HTERT RPE-1 (cell line): Measurements from ENCODE around the gene CKS1B.
"Not testable (repeated sequence)": the region's sequence is repeated elsewhere in the genome, so short reads cannot be mapped to it uniquely, and the experiment has no call there.

Experiments used
- in situ Hi-C: fragments of 300-500 bp; cut with MboI; formaldehyde crosslinking; loops from 4 replicates; pipeline ENCODE4 v1.14.3; 2020; ENCODE audit warnings: low sequenced_read_pairs

CKS1B gene

DNA sequence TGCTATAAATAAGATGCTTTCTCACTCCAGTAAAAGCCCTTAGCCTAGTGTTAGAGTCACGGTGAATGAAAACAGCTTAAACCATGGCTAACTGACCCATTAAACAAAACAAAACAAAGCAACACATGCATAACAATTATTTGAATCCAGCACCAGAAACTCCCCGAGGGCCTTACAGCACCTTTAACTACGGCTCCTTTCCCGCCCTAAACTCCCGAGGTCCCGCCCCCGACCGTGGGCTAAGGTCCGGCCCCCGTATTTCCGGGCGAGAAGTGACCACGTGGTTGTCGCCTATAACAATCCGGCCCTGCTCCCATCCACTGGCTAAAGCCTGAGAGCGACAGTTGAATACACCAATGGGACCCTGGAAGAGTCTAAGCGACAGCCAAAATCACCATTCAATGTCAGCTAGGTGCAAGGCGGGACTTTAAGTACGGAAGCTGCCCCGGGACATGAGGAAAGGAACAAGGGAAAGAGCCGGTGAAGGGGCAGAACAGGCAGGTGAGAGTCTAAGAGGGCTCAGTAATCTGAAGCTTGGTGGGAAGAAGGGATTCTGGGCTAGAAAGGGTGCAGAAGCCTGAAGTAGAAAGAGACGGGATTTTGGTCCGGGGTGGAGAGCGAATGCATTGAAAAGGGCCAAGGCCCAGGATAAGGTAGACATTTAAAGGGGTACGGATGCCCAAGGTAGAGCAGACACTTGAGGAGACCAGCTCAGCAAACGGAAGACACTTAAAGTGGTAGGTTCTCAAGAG is 8.6 kb downstream of the CKS1B start, which contains the start of gene FLAD1:
Gene FLAD1 (plus strand): TSS at position 448 of the 752 bp plus-strand sequence. CDS start 351 bp downstream, outside the sequence.
- in situ Hi-C loops, result no loop called here

DNA sequence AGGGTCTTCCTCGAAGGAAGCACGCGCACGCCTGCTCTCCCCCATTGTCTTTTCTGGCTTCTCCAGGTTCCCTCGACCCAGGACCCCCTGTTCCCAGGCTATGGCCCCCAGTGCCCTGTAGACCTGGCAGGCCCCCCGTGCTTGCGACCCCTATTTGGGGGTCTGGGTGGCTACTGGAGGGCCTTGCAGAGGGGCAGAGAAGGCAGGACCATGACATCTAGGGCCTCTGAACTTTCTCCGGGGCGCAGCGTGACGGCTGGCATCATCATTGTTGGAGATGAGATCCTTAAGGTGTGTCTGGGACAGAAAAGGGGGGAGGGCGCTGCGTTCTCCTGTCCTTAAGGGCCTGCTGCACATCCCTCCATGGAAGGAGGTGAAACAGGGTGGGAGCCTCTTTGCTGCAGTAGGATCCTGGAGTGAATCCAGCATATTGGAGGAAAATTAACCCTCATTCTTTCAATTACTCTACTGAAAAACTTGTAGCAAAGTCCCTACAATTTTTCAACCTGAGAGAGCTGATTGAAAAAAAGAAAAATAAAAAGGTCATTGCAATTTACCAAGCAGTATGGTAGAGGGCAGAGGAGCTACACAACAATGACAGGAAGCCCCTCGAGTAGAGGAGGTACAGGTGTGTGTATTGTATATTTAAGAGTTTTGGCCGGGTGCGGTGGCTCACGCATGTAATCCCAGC is 9.4 kb downstream of the CKS1B start:
- in situ Hi-C loops, result no loop called here

DNA sequence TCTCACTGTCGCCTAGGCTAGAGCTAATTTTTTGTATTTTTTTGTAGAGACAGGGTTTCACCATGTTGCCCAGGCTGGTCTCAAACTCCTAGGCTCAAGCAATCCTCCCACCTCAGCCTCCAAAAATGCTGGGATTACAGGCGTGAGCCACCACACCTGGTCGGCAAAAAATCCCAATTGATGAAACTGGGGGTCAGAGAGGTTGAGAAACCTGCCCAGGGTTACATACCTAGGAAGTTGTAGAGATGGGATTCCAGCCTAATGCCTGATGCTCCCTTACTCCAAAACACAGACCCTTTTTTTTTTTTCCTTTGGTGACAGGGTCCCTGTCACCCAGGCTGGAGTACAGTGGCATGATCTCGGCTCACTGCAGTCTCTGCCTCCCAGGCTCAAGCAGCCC is 12.3 kb downstream of the CKS1B start:
- in situ Hi-C loops, result not testable (repeated sequence)

DNA sequence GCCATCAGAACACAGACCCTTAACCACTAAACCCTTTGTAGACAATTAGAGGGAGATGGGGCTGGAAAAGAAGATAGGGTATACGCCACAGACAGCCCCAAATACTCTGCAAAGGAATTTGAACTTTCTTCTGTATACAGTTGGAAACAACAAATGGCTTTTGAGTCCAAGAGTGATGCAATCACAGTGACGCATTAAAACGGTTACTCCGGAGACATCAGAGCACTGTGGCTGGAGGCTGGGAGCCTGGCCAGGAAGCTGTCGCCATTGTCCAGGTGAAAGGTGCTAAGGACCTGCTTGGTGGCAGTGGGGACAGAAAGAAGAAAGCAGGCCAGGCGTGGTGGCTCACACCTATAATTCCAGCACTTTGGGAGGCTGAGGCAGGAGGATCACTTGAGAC is 12.8 kb downstream of the CKS1B start:
- in situ Hi-C loops, result no loop called here

DNA sequence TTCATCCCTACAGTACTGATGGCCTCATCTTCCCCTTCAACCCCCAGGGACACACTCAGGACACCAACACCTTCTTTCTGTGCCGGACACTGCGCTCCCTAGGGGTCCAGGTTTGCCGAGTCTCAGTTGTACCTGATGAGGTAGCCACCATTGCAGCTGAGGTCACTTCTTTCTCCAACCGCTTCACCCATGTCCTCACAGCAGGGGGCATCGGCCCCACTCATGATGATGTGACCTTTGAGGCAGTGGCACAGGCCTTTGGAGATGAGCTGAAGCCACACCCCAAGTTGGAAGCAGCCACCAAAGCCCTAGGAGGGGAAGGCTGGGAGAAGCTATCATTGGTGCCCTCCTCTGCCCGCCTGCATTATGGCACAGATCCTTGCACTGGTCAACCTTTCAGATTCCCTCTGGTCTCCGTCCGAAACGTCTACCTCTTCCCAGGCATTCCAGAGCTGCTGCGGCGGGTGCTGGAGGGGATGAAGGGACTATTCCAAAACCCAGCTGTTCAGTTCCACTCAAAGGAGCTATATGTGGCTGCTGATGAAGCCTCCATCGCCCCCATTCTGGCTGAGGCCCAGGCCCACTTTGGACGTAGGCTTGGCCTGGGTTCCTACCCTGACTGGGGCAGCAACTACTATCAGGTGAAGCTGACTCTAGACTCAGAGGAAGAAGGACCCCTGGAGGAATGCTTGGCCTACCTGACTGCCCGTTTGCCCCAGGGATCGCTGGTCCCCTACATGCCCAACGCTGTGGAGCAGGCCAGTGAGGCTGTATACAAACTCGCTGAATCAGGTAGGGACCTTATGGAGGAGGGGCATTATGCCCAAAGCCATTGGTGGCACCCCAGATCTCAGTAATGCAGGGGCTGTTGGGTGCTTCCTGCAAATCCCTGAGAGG is 13.8 kb downstream of the CKS1B start:
- in situ Hi-C loops, result no loop called here

DNA sequence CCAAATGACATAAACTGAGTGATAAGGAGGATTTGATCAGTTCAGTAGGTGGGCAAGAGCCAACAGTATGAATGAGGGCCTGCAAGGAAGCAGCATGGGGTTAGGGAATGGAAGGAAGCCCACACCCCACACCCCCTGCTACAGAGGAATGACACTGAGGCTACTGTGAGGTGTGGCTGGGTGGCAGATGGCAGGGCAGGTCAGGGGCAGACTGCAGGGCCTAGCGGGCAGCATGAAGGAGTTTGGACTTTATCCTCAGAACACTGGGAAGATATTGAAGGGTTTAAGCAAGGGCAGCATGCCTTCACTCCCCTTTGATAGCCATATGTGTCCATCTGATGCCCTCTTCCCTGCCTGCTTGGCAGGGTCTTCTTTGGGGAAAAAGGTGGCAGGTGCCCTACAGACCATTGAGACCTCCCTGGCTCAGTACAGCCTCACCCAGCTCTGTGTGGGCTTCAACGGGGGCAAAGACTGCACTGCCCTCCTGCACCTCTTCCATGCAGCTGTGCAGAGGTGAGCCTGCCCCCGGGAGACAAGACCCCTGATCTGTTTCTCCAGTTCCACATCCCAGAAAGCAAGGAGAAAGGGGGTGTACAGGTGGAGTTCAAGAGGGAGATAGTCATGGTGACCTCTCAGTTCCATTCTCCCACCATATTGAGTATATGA is 14.8 kb downstream of the CKS1B start:
- in situ Hi-C loops, result no loop called here

DNA sequence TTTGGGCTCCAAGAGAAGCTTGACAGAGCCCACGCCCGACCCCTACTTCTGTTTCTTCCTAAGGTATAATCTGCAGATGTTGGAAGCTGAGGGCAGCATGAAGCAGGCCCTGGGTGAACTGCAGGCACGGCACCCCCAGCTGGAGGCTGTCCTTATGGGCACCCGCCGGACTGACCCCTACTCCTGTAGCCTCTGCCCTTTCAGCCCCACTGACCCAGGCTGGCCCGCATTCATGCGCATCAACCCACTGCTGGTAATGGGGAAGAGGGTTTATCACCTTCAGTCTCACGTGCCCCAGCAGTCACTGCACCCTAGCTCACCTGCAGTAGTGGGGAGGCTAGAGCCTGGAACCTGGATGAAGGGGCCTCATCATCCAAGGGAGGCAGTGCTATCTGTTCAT is 15.8 kb downstream of the CKS1B start:
- in situ Hi-C loops, result no loop called here

DNA sequence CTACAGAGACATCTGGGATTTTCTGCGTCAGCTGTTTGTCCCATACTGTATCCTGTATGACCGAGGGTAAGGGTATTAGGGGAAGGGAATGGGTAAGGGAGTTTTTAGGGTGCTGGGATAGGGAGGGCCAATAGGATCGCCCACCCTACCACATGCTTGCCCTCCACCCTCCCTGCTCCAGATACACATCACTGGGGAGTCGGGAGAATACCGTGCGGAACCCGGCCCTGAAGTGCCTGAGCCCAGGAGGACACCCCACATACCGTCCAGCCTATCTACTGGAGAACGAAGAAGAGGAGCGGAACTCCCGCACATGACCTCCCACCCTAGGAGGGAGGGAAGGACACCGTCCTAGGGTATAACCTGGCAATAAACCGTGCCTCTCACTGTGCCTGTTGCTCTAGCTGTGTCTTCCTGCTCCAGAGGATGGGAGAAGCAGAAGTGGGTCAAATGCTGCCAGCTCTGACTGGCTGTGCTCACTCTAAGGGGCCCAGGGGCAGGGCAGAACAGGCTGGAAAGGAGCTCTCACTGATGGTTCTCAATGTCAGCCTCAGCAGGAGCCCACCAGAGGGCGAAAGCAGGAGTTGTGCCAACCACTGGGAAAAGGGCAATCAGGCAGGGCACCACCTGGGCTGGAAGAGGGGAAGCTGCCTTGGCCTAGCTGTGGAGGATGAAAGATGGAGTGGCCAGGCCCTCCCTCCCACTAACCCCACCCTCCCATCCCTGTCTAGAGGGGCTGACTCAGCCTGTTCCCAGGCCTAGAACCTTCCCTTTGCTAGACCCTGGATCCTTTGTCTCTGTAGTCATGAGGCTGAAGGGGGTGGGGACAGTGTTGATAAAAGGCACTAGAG is 18.5 kb downstream of the CKS1B start:
- in situ Hi-C loops, result no loop called here

DNA sequence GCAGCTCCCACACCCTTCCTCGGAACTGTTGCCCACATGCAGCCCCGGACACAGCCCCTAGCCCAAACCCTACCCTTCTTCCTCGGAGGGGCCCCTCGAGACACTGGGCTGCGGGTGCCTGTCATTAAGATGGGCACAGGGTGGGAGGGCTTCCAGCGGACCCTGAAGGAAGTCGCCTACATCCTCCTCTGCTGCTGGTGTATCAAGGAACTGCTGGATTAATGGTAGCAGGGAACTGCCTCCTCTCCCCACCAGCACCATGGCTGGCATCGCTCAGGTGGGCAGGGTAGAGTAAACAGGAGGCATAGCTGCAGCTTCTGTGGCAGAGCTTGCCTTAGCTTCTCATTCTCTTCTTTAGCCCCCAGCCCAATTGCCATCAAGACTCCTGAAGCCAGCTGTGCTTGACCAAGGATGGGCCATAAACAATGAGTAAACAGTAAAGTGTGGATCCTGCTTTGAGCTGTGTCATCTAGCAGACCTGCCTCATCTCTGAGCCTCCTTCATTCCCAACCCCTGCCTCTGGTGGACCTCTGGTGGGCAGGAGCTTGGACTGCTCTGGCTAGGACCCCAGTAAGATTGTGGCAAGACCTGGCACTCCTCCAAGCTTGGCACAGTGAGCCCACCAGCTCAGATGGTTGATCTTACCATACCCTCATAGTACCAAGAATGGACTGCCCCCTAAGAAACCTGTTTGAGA is 19.2 kb downstream of the CKS1B start, which contains the start of gene LENEP:
Gene LENEP (plus strand): TSS at position 15 of the 697 bp plus-strand sequence. CDS start 22 bp downstream, at position 37.
- in situ Hi-C loops, result no loop called here

DNA sequence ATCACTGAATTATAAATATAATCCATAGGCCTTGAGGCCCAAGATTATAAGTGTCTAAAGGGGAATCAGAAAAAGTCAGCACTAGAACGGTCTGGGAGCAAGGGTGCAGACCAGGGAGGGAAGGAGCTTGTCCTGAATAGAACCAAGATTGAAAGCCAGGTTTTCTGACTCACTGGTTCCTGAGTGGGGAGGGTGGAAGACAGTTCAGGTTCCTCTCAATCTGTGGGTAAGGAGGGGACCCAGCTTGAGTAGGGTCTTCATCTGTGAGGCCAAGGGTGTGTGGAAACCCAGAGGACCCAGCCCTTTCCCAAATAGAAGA is 19.7 kb downstream of the CKS1B start:
- in situ Hi-C loops, result no loop called here

DNA sequence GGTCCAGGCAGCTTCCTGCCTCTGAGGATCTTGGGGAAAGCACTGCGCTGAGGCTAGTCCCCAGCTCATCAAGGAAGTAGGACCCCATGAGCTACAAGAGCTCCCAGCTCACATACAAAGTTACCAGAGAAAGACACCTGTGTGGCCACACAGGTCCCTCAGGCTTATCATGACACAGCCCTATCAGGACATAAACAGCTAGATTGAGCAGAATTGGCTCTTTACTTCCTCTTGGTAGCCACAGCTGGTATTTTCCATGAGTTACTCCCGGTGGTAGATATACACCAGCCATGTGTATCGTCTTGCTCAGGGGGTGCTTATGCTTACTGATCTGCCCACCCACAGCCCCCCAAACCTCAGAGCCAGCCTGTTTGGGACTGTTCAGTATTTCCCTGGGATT is 20.1 kb downstream of the CKS1B start:
- in situ Hi-C loops, result no loop called here

DNA sequence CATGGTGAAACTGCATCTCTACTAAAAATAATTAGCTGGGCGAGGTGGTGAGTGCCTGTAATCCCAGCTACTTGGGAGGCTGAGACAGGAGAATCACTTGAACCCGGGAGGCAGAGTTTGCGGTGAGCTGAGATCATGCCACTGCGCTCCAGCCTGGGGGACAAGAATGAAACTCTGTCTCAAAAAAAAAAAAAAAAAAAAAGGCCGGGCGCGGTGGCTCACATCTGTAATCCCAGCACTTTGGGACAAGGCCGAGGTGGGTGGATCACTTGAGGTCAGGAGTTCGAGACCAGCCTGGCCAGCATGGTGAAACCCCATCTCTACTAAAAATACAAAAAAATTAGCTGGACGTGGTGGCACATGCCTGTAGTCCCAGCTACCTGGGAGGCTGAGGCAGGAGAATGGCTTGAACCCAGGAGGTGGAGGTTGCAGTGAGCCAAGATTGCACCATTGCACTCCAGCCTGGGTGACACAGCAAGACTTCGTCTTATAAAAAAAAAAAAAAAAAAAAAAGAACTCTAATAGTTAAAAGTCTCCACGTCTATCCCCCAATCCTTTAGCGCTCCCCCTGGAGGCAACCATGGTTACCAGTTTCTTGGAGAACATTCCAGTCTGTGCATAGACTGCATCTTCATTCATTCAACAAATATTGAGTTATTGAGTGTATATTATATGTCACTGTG is 21.0 kb downstream of the CKS1B start:
- in situ Hi-C loops, result not testable (repeated sequence)

DNA sequence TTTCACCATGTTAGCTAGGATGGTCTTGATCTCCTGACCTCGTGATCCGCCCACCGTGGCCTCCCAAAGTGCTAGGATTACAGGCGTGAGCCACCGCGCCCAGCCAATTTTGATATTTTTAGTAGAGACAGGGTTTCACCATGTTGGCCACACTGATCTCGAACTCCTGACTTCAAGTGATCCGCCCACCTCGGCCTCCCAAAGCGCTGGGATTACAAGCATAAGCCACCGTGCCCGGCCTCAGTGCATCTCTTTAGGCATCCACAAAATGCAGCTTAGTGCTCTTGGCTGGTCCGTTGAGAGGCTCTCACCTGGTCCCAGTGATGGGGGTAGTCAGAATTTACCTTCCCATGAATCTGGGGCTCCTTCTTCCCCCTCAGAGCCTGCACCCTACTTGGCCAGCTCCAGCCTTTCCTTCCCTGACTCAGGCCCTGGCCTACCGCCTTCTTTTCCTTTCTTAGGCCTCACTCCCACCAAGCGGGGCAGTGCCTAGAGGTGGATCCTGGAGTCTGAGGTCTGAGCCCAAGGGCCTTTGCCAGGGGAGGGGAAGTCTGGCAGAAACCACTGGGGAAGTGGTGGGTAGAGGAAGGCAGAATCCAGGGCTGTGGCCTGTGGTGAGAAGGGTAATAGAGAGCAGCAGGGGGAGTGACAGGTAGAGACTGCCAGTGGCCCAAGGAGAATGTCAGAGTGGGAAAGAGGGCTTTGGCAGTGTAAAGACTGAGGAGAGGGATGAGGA is 22.7 kb downstream of the CKS1B start:
- in situ Hi-C loops, result no loop called here

DNA sequence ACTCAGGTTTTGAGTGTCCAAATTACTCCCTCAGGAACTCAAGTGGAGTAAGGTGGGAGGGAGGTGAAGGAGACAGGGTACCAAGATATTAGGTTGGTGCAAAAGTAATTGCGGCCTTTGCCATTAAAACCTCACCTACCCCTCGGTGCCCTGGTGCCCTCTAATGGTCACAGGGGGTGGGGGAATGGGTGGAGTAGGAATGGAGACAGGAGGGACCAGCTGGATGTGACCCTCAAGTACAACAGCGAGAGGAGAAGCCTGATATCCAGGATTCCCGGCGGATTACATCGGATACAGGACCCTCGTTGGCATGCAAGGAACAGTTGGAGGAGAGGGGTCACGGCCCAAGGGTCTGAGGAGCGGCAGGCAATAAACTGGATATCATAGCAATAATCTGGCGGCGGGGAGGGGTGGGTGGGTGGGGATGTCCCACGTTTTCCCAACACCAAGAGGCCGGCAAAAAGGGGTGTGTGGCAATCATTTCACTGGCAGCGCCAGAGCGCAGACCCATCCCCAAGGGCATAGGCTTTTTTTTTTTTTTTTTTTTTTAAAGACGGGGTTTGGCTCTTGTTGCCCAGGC is 23.8 kb downstream of the CKS1B start:
- in situ Hi-C loops, result no loop called here

DNA sequence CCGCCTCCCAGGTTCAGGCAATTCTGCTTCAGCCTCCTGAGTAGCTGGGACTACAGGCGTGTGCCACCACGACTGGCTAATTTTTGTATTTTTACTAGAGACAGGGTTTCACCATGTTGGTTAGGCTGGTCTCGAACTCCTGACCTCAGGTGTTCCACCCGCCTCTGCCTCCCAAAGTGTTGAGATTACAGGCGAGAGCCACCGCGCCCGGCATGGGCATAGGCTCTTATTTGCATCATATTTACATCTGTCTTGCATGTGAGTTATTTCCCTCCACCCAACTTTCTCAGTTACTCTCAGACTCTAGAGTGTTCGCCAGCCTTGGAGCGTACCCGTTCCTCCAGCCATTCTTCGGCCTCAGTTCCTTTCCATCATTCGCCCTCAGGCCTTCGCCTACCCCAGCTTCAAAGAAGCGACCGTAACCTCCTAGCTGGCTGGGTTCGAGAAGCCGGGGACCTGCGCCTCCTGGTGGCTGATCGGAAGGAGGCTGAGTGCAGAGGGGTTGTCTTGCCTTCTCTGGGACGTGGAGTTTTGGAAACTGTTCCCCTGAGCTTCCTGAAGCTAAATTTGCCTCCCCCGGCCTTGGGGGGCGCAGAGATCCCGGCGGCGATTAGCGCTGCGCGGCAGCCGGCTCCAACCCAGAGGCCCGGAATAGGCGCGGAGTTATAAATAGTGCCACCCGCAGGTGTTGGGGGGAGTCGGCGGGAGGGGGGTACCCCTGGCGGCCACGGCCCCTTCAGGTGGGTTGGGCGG is 24.5 kb downstream of the CKS1B start:
- in situ Hi-C loops, result no loop called here

DNA sequence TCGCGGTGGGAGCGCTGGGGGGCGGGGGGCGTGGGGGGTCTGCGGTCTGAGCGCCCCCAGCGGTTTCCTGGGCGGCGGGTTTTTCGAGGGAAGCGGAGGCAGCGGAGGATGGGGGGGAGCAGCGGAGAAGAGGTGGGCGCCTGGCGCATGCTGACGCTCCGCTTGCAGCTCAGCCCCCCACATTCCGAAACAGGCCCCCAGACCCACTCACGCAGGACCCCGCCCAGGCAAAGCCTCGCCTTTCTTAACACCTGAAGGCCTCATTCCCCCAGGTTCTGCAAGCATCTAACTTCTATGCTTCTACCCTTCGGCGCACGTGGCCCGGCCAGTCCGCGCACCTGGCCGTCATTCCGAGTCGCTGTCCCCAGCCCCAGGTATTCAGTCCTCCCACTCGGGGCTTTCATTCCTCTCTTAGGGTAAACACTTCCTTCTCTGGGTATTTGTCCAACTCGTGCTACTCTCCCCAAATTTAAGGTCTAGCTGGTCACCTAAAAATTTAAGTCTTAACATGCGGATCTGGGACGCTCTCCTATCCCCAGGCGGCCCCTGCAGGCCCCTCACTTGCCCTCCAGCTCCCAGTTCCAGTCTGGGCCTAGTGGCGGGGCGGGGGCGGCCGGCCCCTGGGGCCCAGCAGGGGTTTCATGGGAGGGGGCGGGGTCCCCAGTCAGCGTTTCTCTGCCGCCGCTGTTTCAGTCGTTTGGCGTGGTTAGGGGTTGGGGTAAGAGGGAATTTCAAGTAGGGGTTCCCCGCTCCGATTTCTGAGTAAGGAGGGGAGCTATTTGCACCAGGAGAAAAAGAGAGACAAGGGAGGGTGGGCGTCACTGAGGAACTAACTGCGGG is 25.3 kb downstream of the CKS1B start:
- in situ Hi-C loops, result no loop called here
